Neural cell (in vitro differentiated cells): ENCODE results near the gene TCFL5.

Experiments
- CTCF ChIP-seq: fragments of 450-650 bp; IDR thresholded peaks from 2 replicates; pipeline ENCODE4 v1.5.1; 2014; ENCODE audit warnings: antibody characterized with exemption, mild to moderate bottlenecking, moderate library complexity; ENCODE audit not compliant: poor library complexity, severe bottlenecking
- MXI1 ChIP-seq: fragments of 450-650 bp; conservative IDR thresholded peaks from 2 replicates; pipeline ENCODE4 v1.6.1; 2014; ENCODE audit warnings: antibody characterized with exemption, mild to moderate bottlenecking; ENCODE audit not compliant: poor library complexity, severe bottlenecking
- POLR2AphosphoS5 ChIP-seq: IDR thresholded peaks from 2 replicates; pipeline ENCODE4 v1.6.1; 2012
- TF ChIP-seq, protein P1 (sequence below): IDR thresholded peaks from 2 replicates; pipeline ENCODE4 v1.6.1; 2012; ENCODE audit warnings: borderline replicate concordance

DNA sequence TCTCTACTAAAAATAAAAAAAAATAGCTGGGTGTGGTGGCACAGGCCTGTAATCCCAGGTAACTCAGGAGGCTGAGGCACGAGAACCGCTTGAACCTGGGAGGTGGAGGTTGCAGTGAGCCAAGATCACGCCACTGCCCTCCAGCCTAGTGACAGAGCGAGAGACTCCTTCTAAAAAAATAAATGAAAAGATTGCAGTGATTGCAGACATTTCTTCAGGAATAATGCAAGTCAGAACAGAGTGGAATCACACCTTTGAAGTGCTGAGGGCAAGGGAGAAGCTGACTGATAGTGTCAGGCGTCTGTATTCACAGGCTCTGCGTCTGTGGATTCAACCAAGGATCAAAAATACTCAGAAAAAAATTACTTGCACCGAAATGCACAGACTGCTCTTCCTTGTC, 2.6 kb upstream of the TCFL5 start:
- TF ChIP-seq, protein P1, sequence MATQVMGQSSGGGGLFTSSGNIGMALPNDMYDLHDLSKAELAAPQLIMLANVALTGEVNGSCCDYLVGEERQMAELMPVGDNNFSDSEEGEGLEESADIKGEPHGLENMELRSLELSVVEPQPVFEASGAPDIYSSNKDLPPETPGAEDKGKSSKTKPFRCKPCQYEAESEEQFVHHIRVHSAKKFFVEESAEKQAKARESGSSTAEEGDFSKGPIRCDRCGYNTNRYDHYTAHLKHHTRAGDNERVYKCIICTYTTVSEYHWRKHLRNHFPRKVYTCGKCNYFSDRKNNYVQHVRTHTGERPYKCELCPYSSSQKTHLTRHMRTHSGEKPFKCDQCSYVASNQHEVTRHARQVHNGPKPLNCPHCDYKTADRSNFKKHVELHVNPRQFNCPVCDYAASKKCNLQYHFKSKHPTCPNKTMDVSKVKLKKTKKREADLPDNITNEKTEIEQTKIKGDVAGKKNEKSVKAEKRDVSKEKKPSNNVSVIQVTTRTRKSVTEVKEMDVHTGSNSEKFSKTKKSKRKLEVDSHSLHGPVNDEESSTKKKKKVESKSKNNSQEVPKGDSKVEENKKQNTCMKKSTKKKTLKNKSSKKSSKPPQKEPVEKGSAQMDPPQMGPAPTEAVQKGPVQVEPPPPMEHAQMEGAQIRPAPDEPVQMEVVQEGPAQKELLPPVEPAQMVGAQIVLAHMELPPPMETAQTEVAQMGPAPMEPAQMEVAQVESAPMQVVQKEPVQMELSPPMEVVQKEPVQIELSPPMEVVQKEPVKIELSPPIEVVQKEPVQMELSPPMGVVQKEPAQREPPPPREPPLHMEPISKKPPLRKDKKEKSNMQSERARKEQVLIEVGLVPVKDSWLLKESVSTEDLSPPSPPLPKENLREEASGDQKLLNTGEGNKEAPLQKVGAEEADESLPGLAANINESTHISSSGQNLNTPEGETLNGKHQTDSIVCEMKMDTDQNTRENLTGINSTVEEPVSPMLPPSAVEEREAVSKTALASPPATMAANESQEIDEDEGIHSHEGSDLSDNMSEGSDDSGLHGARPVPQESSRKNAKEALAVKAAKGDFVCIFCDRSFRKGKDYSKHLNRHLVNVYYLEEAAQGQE: no peak
- TF ChIP-seq MXI1: no peak
- no peak for TF ChIP-seq CTCF
- no peak for TF ChIP-seq POLR2AphosphoS5
